GDM1 (cell line): ENCODE measurements around the gene NFASC.

ENCODE experiments used
- DNase-seq: peaks from one replicate; lab custom pipeline; 2025; lab: John Stamatoyannopoulos, UW

Gene NFASC

GRCh38 chr1:205062895-205063294 lies 192.2 kb downstream of the NFASC start:
- no peak for DNase-seq

GRCh38 chr1:205064301-205064700 lies 193.6 kb downstream of the NFASC start:
- DNase-seq, result no peak

- no peak for DNase-seq
These were observed 194.2 kb downstream of the NFASC start for GRCh38 chr1:205064741-205065316.

- no peak for DNase-seq
These were observed 195.0 kb downstream of the NFASC start for GRCh38 chr1:205065666-205066065.

- DNase-seq, result no peak
These were observed 195.6 kb downstream of the NFASC start for GRCh38 chr1:205066141-205066818.

GRCh38 chr1:205067031-205067430 lies 196.4 kb downstream of the NFASC start:
- no peak for DNase-seq

GRCh38 chr1:205068001-205068400 lies 197.3 kb downstream of the NFASC start:
- no peak for DNase-seq

GRCh38 chr1:205068457-205069040 lies 197.9 kb downstream of the NFASC start:
- no peak for DNase-seq

- DNase-seq, result no peak
These were observed 198.9 kb downstream of the NFASC start for GRCh38 chr1:205069371-205070125.

GRCh38 chr1:205071028-205071409 lies 200.4 kb downstream of the NFASC start:
- DNase-seq, result no peak

- no peak for DNase-seq
These were observed 201.1 kb downstream of the NFASC start for GRCh38 chr1:205071801-205072200.

- no peak for DNase-seq
These were observed 201.6 kb downstream of the NFASC start for GRCh38 chr1:205072286-205072685.
